Spleen (tissue), 11 donors: Measurements from ENCODE around the gene HHAT. TPM values are rescaled to one million over a fixed set of nuclear protein-coding genes. Genes with fewer than 3 reads are reported as not detected.

Experiments used
- DNase-seq: peaks from one replicate; pipeline ENCODE4 v3.0.0-alpha.2; 2020
- H3K27ac ChIP-seq, 8 donors: fragments of 200-600 bp; sonication (generic) in 7 of 8; 1 replicate in 4 of 8; 2 replicates in 4 of 8; pipeline versions ENCODE4 v1.5.0 to v1.8.0; 2016 to 2021; ENCODE audit warnings: inconsistent platforms in 4 of 8, mild to moderate bottlenecking in 4 of 8, moderate library complexity in 1 of 8
- H3K27me3 ChIP-seq, 7 donors: fragments of 200-600 bp; sonication (generic) in 6 of 7; replicated peaks in 1 of 7; 1 replicate in 4 of 7; 2 replicates in 3 of 7; pipeline versions ENCODE4 v1.5.0 to v1.8.0; 2016 to 2021; ENCODE audit warnings: inconsistent platforms in 3 of 7, mild to moderate bottlenecking in 1 of 7
- H3K36me3 ChIP-seq, 6 donors: fragments of 200-600 bp; sonication (generic) in 5 of 6; 1 replicate in 4 of 6; 2 replicates in 2 of 6; pipeline versions ENCODE4 v1.5.0 to v1.8.0; 2016 to 2021; ENCODE audit warnings: inconsistent platforms in 2 of 6
- H3K4me1 ChIP-seq, 6 donors: fragments of 200-600 bp; sonication (generic) in 5 of 6; 1 replicate in 3 of 6; 2 replicates in 3 of 6; pipeline versions ENCODE4 v1.5.0 to v1.8.0; 2016 to 2021; ENCODE audit warnings: inconsistent platforms in 3 of 6
- H3K4me3 ChIP-seq, 8 donors: fragments of 200-600 bp; sonication (generic) in 7 of 8; 1 replicate in 4 of 8; 2 replicates in 4 of 8; pipeline versions ENCODE4 v1.5.0 to v1.8.0; 2016 to 2021; ENCODE audit warnings: inconsistent platforms in 4 of 8, mild to moderate bottlenecking in 4 of 8, moderate library complexity in 2 of 8
- H3K9me3 ChIP-seq, 8 donors: fragments of 200-600 bp; sonication (generic) in 7 of 8; 1 replicate in 4 of 8; 2 replicates in 4 of 8; pipeline versions ENCODE4 v1.5.0 to v1.8.0; 2016 to 2021; ENCODE audit warnings: inconsistent platforms in 4 of 8
- POLR2A ChIP-seq, 3 donors: fragments of 450-650 bp; IDR thresholded peaks; one replicate each; pipeline ENCODE4 v1.5.1; 2017; ENCODE audit warnings: antibody characterized with exemption in 3 of 3, mild to moderate bottlenecking in 1 of 3
- POLR2AphosphoS5 ChIP-seq, 3 donors: sonication (generic); formaldehyde crosslinking; IDR thresholded peaks; one replicate each; pipeline ENCODE4 v1.5.1; 2017; ENCODE audit warnings: antibody characterized with exemption in 3 of 3
- WGBS, 5 donors: extraction: QIAGEN DNeasy Blood & Tissue Kit in 3 of 5; methylation state at CpG; one replicate each; pipeline versions ENCODE4 v1.1.5 to v1.1.7; 2013 to 2018; 5-methylcytosine and 5-hydroxymethylcytosine counted together
- intact Hi-C: fragments of 100-400 bp; cut with DNase I; formaldehyde crosslinking; loops from one replicate; pipeline ENCODE4 v1.15.0; 2023; ENCODE audit warnings: low total_unique reads
- polyA plus RNA-seq, 3 donors: library from polyadenylated mRNA; stranded (reverse); fragments of 200-250 nt; gene quantifications; one replicate each; pipeline ENCODE4 v1.2.1, GENCODE V29; 2013
- total RNA-seq, 7 donors: library from RNA; depleted of rRNA in 3 of 7; stranded (reverse); fragments of >200 nt in 3 of 7; fragmentation: NEBNext Ultra II Directional in 4 of 7; extraction: Animal tissue kit (Norgen Biotek cat#: 25700) in 4 of 7; gene quantifications; one replicate each; pipeline versions ENCODE4 v1.1.0 to v1.2.1, GENCODE V29; 2016 to 2021
- TF ChIP-seq, protein P1 (sequence below), 11 experiments: fragments of 200-600 bp in 7 of 11; fragments of 450-650 bp in 4 of 11; sonication (generic) in 4 of 11; IDR thresholded peaks in 8 of 11; conservative IDR thresholded peaks in 3 of 11; 1 replicate in 7 of 11; 2 replicates in 4 of 11; pipeline versions ENCODE4 v1.4.0 to v1.8.0; 2016 to 2021; ENCODE audit warnings: antibody characterized with exemption in 11 of 11, inconsistent platforms in 4 of 11, mild to moderate bottlenecking in 1 of 11
- donor health status: healthy with polysubstance abuse.
- donor health status: DM: no; HTN: no; CAD: no; lungs with moderate emphysema.
- donor health status: DM: no; HTN: no; CAD: no.
- donor health status: Bipolar disorder and iron deficiency.
- donor health status: healthy.
- donor health status: DM: no; HTN: no; CAD: no.
- donor health status: DM: yes; HTN: yes; CAD: no.

Gene HHAT
- total and polyA plus RNA-seq, 10 donors, result 1.3 to 8.8 (median 4.7) TPM

DNA sequence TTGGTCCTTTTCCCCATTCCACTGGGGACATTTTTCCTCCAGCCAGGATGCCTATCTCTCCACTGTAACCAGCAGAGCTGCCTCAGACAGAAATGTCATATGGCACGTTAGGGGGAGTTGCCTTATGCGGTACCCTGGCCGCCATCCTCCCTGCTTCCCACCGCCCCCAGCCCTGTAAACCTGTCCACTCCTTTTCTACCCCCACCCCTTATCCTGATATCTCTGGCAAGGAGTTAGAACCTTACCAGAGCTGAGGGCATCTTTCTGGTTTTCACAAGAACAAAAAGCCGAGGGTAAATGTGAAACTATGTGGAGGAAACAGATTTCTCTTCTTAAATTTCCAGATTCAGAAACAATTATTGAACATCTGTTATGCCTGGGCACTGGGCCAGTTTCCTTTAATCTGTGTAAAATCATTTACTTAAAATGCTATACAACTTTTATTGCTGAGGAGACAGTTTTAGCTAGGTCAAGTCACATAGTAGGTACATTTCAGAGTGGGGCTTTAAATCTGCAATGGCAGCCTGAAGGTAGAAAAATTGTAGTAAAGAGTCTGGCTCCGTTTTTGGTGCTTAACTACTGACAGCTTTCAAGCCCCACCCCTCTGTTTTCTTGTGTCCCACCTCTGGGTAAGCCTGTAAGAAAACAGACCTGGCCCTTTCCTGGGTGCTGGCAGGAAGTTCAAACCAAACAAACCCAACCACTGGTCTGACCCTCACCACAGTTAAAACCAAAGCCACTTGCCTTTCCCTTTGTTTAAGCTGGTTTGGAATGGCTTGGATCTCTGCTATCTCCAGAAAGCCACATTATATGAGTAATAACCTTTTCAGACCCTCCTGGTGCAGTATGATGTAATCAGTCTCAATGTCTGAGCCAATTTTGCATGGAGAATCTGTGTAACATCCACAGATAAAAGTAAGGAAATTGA is 319.0 kb downstream of the HHAT start:
- WGBS, 5 donors, result 53 to 64% (median 56%) methylated on average over 6 of the region's 6 CpGs
- intact Hi-C loops, result no loop called here
- Histone ChIP-seq H3K27me3 (no peaks in the 10 kb centered on the region), H3K4me1 (no peaks in the 10 kb centered on the region), H3K9me3 (no peaks in the 10 kb centered on the region), H3K36me3 (no peaks in the 10 kb centered on the region), H3K27ac (no peak overlapping the region), H3K4me3 (no peak overlapping the region)
- no peak for TF ChIP-seq POLR2A (IDR thresholded peaks at IDR 0.05)
- TF ChIP-seq, protein P1, sequence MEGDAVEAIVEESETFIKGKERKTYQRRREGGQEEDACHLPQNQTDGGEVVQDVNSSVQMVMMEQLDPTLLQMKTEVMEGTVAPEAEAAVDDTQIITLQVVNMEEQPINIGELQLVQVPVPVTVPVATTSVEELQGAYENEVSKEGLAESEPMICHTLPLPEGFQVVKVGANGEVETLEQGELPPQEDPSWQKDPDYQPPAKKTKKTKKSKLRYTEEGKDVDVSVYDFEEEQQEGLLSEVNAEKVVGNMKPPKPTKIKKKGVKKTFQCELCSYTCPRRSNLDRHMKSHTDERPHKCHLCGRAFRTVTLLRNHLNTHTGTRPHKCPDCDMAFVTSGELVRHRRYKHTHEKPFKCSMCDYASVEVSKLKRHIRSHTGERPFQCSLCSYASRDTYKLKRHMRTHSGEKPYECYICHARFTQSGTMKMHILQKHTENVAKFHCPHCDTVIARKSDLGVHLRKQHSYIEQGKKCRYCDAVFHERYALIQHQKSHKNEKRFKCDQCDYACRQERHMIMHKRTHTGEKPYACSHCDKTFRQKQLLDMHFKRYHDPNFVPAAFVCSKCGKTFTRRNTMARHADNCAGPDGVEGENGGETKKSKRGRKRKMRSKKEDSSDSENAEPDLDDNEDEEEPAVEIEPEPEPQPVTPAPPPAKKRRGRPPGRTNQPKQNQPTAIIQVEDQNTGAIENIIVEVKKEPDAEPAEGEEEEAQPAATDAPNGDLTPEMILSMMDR (IDR thresholded peaks at IDR 0.05 in 8 of 11, conservative IDR thresholded peaks at IDR 0.05 in 3 of 11), result no peak
- no peak for DNase-seq

DNA sequence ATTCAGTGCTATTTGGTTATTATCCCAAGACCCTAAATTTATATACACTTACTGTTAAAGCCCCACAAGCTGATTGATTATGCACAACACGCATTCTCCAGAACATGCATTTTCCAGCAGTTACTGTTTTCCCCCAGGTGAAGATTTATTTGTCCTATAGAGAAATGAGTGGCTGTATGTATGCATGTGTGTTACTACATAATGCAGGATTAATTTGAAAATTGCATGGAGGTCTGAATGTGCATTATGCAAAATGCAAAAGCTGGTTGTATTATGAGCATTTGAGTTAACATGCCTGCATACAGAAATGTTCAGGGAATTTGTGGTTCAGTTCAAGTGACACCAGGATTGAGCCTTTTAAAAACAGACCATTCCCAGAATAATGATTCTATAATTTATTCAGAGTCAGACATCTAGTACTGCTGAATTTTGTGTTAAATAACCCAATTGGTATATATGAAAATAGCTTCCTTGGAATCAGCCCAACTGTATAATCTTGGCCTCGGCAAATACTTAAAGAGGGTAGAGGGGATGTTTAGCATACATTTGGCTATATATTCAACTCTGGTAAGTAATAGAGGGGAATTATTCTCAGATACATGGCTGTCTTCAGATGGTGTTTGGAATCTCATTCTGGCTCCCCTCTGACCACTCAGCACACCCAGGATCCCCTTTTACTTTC is 320.0 kb downstream of the HHAT start:
- Histone ChIP-seq H3K36me3 (no peaks in the 10 kb centered on the region), H3K27me3 (no peaks in the 10 kb centered on the region), H3K4me3 (no peak overlapping the region), H3K27ac (no peak overlapping the region), H3K9me3 (no peaks in the 10 kb centered on the region), H3K4me1 (no peaks in the 10 kb centered on the region)
- TF ChIP-seq POLR2AphosphoS5 (IDR thresholded peaks at IDR 0.05) (no peak), POLR2A (IDR thresholded peaks at IDR 0.05) (no peak)
- TF ChIP-seq, protein P1 (IDR thresholded peaks at IDR 0.05 in 8 of 11, conservative IDR thresholded peaks at IDR 0.05 in 3 of 11), result no peak
- intact Hi-C loops, result no loop called here
- WGBS, 5 donors, result 50 to 92% (median 75%) methylated on average over 2 of the region's 2 CpGs
- DNase-seq, result no peak

DNA sequence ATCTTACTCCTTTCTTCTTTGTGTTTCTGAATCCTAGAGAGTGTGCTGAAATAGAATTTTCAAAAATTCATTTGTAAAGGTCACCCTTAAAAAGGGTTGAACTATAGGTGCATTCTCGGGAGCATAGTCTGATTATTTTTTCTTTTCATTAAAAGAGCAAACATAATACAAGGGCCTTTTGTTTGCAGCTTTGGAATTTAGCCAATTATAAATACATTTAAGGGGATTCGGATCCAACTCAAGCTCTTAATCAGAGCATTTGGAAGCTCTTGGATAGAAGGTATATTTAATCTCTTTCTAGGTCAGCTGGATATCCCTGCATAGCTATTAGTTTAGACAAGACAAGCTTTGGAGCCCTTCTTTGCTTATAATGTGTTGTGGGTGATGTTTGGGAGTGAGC is 321.7 kb downstream of the HHAT start:
- TF ChIP-seq, protein P1 (IDR thresholded peaks at IDR 0.05 in 8 of 11, conservative IDR thresholded peaks at IDR 0.05 in 3 of 11), result no peak
- TF ChIP-seq POLR2AphosphoS5 (IDR thresholded peaks at IDR 0.05) (no peak), POLR2A (IDR thresholded peaks at IDR 0.05) (no peak)
- intact Hi-C loops, result no loop called here
- H3K27me3 ChIP-seq, result no peaks in the 10 kb centered on the region
- no peaks in the 10 kb centered on the region for H3K36me3 ChIP-seq
- no peaks in the 10 kb centered on the region for H3K4me1 ChIP-seq
- H3K27ac ChIP-seq, result no peak overlapping the region
- 78 to 92% (median 84%) methylated on average over 2 of the region's 2 CpGs for WGBS, 5 donors
- DNase-seq, result no peak
- H3K9me3 ChIP-seq, result no peaks in the 10 kb centered on the region
- no peak overlapping the region for H3K4me3 ChIP-seq

DNA sequence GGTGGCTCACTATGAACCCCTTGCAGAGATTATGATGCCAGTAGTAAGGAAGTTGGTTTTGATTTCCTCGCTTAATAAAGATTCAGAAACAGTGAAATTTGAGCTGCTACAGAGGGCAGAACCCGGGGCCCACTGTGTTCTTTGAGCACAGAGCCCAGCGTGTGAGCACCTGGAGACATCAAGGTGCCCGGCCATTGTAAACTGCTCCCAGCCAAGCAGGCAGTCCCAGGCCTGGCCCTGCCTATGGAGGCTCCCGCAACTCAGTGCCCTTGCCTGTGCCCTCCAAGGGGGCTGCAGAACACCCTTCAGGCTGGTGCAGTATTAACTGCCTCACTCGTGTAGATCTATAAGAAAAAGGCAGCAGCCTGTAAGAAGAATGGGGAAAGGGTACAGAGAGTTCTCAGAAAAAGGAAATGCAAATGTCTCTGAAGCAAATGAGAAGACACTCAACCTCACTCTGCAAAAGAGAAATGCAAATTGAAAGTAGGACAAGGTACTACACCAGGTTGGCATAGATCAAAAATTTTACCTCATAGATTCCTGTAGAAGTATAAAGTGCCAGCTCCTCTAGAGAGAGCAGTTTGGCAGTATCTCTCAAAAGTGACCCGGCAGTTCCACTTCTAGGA is 323.7 kb downstream of the HHAT start:
- 84 to 91% (median 87%) methylated on average over 7 of the region's 7 CpGs for WGBS, 5 donors
- no peak overlapping the region for H3K4me3 ChIP-seq
- DNase-seq, result no peak
- no peaks in the 10 kb centered on the region for H3K4me1 ChIP-seq
- TF ChIP-seq, protein P1 (IDR thresholded peaks at IDR 0.05 in 8 of 11, conservative IDR thresholded peaks at IDR 0.05 in 3 of 11), result no peak
- TF ChIP-seq POLR2A (IDR thresholded peaks at IDR 0.05) (no peak), POLR2AphosphoS5 (IDR thresholded peaks at IDR 0.05) (no peak)
- no peaks in the 10 kb centered on the region for H3K36me3 ChIP-seq
- no peak overlapping the region for H3K27ac ChIP-seq
- no peaks in the 10 kb centered on the region for H3K27me3 ChIP-seq
- no peaks in the 10 kb centered on the region for H3K9me3 ChIP-seq
- intact Hi-C loops, result no loop called here
